Activated CD4-positive, alpha-beta T cell treated with anti-CD3 and anti-CD28 coated beads, Interleukin-10, Interleukin-2, amounts not matched to agents 100 ng/mL and 50 ng/mL, durations not matched to agents 16 hours and 8 hours (primary cell): ENCODE results near the gene SPTLC3.

Experiments
- DNase-seq: peaks from one replicate; pipeline ENCODE4 v3.0.0-alpha.2; 2020

The SPTLC3 gene

DNA sequence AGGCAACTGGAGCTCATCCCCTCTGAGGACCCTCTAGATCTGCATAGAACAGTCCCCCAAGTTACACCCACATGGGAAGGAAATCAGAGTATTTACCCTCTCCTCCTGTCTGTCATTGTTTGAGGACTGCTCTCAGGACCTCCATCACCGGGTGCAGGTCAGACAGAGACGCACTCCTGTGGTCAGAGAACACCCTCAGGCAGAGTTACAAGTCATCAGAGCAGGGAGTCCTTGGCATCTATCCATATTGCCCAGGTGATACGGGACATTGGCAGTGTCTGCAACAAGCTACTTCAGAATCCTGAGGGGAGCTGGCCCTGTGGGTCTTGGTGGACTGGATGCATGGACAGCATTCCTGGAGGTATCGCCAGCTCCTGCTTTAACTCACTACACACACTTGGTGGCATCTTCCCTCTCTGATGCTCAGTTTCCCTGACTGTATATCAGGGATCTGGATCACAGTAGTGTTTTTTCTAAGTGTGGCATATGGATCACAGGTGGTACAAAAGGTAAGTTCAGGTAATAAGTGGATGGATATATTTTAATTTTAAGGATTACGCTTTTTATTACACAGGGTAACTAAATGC, 197.2 kb downstream of the SPTLC3 start:
- DNase-seq = no peak

DNA sequence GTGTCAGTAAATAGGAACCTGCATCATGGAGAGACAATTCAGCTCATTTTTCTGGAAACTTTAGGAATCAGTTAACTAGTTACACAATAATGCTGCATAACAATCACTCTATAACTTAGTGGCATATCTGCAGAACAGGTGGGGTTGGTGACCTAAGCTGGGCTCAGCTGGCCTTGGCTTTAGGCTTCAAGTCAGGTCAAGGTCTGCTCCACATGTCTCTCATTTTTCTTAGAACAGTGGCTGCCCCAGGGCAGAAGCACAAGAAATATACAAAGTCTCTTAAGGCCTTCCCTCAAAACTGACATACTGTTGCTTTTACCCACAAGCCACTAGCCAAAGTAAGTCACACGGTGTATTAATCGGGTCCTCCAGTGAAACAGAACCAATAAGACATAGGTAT, 198.2 kb downstream of the SPTLC3 start:
- no peak for DNase-seq

DNA sequence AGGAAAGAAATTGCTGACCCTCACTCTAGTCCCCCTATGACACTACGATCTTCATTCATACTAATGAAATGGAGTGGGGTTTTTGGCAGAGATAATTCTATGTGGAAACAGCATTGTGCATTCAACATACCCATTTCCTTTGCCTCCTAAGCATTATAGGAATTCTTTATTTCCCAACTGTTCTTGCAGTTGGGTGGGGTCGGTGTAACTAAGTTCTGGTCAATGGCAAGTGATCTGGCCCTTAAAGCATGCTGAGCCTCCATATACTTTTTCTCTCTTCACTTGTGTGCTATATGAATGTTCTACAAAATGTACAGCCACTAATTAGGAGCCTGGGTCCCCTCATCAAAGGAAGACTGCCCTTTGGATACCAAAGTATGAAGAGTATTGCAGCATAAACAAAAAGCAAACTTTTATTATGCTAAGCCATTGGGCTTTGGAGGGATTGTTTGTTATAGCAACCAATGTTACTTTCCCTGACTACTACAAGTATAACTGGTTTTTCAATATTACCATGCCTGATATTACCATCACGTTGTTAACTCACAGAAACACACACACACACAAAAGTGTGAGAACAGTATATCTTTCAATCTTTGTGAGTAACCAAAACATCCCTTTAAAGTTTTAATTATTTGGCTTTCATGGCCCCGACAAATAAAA, 203.3 kb downstream of the SPTLC3 start:
- DNase-seq = no peak

DNA sequence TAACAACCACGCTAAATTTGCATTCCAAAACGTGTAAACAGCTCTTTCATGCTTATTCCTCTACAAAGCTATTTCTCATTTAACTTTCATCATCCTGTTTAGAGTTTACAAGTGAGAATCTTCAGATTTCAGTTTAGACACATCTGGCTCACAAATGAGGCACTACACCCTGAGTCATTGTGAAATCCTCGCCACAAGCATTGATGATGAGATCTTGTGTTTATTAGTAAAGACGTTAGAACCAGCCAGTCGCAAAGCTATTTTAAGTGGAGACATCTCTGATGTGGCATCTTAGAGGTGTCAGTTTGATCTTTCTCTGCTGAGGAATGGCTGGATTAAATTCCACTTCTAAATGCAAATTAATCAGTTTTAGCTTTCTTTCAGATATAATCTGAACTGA, 204.0 kb downstream of the SPTLC3 start:
- peak; percentile 68 for DNase-seq

DNA sequence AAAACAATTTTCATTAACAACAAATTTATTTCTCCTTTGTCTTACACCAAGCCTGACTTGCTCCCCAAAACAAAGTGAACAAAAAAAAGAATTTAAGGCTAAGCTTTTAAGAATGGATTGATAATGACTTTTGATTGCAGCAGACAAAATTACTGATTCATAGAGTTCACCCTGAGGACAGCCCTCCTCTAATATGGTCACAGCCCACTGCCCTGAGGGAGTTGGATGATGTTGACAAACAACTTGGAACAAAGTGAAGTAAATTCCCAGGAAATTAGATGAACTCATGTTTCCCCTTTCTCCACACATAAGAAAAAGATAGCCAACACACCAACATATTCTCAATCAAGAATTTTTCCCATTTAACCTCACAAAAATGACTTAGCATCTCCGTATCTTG, 204.6 kb downstream of the SPTLC3 start:
- no peak for DNase-seq

DNA sequence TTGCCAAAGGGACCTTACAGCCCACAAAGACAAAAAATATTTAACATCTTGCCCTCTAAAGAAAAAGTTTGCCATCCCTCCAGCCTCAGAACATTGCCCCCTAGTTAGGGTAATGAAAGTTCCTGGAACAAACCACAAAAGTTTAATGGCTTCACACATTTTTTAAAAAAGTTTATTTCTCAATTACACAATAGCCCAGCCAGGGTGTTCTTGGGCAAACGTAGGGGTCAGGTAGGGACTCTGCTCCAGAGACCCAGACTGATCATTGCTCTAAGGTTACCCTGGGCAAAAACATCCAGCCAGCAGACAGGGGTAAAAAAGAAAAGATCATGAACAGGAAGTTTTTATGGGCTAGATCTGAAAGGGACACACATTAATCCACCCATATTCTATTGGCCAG, 207.8 kb downstream of the SPTLC3 start:
- no peak for DNase-seq
